HAP-1 (cell line): ENCODE measurements around the gene ZBTB7A.

Experiments
- DNase-seq, 2 experiments: peaks; one replicate each; pipeline ENCODE4 v3.0.0-alpha.2; 2016 to 2020; ENCODE audit warnings: low spot score in 2 of 2
- H3K27me3 ChIP-seq: fragments of 250-450 bp; sonication (Bioruptor Pico); 2 replicates; pipeline ENCODE4 v1.5.1; 2020; ENCODE audit warnings: low read depth, mild to moderate bottlenecking, moderate library complexity
- H3K36me3 ChIP-seq: fragments of 250-450 bp; sonication (Bioruptor Pico); replicated peaks from 2 replicates; pipeline ENCODE4 v1.5.1; 2020; ENCODE audit warnings: mild to moderate bottlenecking
- H3K4me1 ChIP-seq: fragments of 250-450 bp; sonication (Bioruptor Pico); 2 replicates; pipeline ENCODE4 v1.5.1; 2020; ENCODE audit warnings: mild to moderate bottlenecking
- H3K4me3 ChIP-seq: fragments of 250-450 bp; sonication (Bioruptor Pico); 2 replicates; pipeline ENCODE4 v1.5.1; 2020; ENCODE audit warnings: mild to moderate bottlenecking, moderate library complexity
- H3K9me3 ChIP-seq: fragments of 250-450 bp; sonication (Bioruptor Pico); 2 replicates; pipeline ENCODE4 v1.5.1; 2020; ENCODE audit warnings: mild to moderate bottlenecking, moderate library complexity
- in situ Hi-C: fragments of 300-500 bp; cut with MboI; formaldehyde crosslinking; loops from 3 replicates; pipeline ENCODE4 v1.14.3; 2020; ENCODE audit warnings: low sequenced_read_pairs, inconsistent platforms, mixed read lengths

The ZBTB7A gene

DNA sequence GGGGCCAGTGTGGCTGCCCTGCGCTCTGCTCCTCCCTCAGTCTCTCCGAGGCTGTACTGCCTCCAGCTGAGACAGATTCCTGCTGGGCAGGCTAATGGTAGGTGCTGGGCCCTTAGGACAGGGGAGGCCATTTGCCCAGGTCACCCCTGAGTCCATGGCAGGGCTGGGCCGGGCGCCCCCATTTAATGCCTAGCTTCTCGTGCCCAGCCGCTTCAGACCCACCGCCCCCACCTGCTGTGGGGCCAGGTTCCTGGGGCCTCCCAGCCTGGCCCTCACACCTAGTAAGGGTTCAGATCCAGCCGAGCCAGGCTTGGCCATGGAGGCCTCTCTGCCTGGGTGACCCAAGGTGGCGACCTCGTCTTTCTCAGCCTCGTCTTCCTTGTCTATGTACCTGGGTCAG is 41.4 kb downstream of the ZBTB7A start:
- in situ Hi-C loops = no loop called here
- H3K36me3 ChIP-seq = peaks cover 8% of the 10 kb centered on the region
- H3K4me3 ChIP-seq = no peak overlapping the region
- H3K27me3 ChIP-seq = no peaks in the 10 kb centered on the region
- no peaks in the 10 kb centered on the region for H3K4me1 ChIP-seq
- DNase-seq = no peak
- no peaks in the 10 kb centered on the region for H3K9me3 ChIP-seq

DNA sequence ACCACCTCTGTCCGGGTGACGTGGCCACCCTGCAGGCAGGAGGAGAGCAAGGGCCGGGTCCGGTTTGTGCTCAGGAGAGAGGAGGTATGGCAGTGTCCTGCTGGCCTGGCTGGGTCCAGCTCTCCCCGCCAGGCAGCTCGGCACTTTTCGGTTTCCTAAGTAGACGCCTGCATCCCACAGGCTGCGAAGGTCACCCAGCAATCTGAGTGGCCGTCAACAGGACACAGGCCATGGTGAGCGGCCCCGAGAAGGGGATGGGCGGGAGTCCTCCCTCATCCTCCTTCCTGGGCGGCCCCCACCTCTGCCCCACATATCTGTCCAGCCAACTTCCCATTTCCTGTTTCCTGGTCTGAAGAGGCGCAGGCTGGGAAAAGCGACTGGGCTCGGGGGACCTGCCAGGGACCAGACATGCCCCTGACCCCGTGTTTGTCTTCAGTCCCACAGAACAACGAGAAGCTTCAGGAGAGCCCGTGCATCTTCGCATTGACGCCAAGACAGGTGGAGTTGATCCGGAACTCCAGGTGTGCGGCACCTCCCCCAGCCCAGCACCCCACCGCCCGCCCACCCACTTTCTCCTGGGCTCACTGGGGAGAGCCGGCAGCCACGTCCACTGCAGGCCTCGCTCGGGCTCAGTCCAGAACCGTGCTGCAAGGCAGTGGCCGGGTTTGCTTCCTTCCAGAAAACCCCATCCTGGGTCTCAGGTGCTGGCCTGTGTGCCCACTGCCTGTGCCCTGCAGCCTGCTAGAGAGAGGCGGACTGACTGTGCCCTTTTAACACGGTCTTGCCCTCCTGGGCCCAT is 42.9 kb downstream of the ZBTB7A start:
- Histone ChIP-seq H3K36me3 (peaks cover 8% of the 10 kb centered on the region), H3K4me1 (no peaks in the 10 kb centered on the region), H3K27me3 (no peaks in the 10 kb centered on the region), H3K9me3 (no peaks in the 10 kb centered on the region), H3K4me3 (no peak overlapping the region)
- no peak for DNase-seq
- in situ Hi-C loops = no loop called here

DNA sequence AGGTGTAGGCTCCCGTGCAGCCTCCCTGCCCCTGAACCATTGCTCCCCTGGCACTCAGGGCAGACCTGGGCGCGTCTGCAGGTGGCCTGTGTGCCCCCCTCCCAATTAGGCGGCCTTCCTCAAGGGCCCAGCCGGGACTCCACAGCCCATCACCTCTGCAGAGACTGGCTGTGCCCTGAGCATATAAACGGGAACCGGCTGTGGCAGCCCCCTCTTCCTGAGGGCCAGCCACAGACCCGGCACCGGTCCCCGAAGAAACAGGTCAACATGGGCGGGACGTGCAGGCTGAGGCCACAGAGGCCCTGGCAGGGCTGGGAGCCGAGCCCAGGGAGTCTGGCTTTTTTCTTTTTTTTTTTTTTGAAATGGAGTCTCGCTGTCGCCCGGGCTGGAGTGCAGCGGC is 47.1 kb downstream of the ZBTB7A start:
- Histone ChIP-seq H3K4me3 (no peak overlapping the region), H3K4me1 (no peaks in the 10 kb centered on the region), H3K27me3 (no peaks in the 10 kb centered on the region), H3K36me3 (peaks cover 13% of the 10 kb centered on the region), H3K9me3 (no peaks in the 10 kb centered on the region)
- in situ Hi-C loops = no loop called here
- DNase-seq = no peak

DNA sequence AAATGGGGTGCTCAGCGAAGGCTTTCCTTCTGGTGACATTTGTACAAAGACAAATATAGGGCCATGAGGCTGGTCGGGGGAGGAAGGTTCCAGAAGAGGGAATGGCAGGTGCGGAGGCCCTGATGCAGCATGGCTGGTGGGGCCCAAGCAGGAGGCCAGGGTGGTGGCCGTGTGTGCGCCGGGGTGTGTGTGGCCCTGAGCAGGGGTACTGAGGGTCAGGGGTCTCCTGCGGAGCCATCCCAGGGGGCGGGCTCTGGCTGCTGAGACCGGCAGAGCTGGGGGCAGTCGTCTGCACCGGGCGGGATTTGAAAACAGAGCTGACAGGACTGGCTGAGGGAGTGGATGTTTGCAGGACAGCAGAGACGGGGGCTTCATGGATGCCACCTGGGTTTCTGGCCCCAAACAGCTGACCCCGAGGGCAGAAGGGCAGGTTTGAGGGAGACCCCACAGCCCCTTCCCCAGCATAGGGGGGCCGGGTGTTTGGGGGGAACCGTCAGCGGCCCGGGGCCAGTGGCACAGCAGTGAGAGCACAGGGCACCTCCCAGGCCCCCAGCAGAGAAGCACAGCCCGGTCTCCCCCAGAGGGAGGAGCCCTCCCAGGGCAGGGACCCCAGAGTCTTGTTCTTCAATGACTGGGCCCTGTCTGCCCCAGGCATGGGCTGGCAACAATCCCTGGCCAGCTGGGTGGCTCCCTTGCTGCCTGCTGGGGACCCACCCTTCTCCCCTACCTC is 47.8 kb downstream of the ZBTB7A start:
- H3K36me3 ChIP-seq = peaks cover 13% of the 10 kb centered on the region
- no peaks in the 10 kb centered on the region for H3K9me3 ChIP-seq
- no peak for DNase-seq
- no peaks in the 10 kb centered on the region for H3K4me1 ChIP-seq
- in situ Hi-C loops = no loop called here
- H3K4me3 ChIP-seq = no peak overlapping the region
- H3K27me3 ChIP-seq = no peaks in the 10 kb centered on the region

DNA sequence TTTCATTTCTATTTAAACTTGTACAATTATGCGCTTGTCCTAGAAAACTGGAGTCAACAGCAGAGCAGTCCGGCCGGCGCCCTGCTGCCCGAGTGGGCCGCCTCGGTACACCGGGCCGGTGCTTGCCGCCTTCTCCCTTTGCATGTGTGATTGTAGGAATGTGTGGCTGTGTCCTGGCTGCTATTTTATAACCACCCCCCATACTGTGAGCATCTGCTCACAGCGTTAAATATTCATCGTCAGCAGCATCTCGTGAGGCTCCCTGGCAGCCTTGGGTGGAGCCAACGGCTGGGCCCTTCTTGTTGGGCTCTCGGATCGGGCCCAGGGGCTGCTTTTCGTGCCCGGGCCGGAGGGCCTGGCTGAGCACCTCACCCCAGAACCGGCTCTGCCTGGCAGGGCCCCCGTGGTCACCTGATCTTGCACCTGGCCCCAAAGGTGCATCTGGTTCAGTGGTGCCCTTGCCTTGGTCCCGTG is 48.5 kb downstream of the ZBTB7A start:
- no peak for DNase-seq
- H3K9me3 ChIP-seq = no peaks in the 10 kb centered on the region
- H3K4me1 ChIP-seq = no peaks in the 10 kb centered on the region
- H3K4me3 ChIP-seq = no peak overlapping the region
- peaks cover 14% of the 10 kb centered on the region for H3K36me3 ChIP-seq
- in situ Hi-C loops = no loop called here
- no peaks in the 10 kb centered on the region for H3K27me3 ChIP-seq

DNA sequence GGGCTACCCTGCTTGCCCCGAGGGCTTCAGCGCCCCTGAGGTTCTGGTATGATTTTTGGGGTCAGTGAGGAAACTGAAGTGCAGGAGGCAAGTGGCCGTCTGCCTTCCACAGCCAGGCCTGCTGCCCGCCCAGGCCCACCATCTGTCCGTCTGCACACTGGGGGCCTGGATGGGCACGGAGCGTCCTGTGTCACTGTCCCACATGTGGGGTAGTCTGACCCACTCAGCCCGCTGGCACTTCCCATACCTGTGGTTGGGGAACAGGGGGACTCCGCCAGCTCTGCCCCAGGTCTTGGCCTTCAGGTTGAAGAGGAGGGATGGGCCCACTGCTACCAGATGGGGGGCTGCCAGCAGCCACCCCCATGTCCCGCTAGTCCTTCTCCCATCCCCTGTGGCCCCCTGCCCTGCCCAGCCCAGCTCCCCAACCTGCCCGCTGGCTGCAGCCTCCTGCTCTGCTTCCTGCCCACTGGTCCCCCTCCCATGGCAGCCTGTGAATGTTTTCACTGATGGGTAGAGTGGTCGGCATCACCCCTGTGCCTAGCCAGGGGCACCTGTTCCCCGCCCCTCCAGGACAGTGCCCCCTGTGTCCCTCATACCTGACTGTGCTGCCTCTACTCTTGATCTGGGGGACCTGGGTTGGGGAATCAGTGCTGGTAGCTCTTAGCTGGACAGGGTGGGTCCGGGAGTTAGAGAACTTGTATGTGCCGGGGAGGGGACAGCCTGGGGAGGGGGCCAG is 49.6 kb downstream of the ZBTB7A start:
- no peak for DNase-seq
- H3K36me3 ChIP-seq = peaks cover 15% of the 10 kb centered on the region
- H3K4me1 ChIP-seq = no peaks in the 10 kb centered on the region
- H3K4me3 ChIP-seq = no peak overlapping the region
- no peaks in the 10 kb centered on the region for H3K27me3 ChIP-seq
- in situ Hi-C loops = no loop called here
- H3K9me3 ChIP-seq = no peaks in the 10 kb centered on the region

DNA sequence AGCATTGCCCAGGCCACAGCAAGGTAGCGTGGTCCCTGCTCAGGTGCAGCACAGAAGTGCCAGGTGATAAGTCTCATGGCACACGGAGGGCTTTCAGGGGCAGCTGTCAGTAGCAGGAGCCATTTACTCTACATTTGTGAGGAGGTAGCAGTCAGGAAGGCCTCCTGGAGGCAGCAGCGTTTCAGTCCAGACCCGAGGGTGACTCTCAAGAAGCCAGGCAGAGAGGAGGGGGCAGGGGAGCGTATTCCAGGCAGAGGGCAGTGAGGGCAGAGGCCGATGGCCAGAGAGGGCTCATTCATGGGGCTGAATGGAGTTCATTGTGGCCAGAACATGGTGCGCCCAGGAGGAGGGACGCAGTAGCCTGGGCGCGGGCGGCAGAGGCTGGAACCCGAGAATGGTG is 50.2 kb downstream of the ZBTB7A start:
- H3K27me3 ChIP-seq = no peaks in the 10 kb centered on the region
- H3K9me3 ChIP-seq = no peaks in the 10 kb centered on the region
- H3K4me3 ChIP-seq = no peak overlapping the region
- peaks cover 15% of the 10 kb centered on the region for H3K36me3 ChIP-seq
- DNase-seq = no peak
- in situ Hi-C loops = no loop called here
- no peaks in the 10 kb centered on the region for H3K4me1 ChIP-seq

DNA sequence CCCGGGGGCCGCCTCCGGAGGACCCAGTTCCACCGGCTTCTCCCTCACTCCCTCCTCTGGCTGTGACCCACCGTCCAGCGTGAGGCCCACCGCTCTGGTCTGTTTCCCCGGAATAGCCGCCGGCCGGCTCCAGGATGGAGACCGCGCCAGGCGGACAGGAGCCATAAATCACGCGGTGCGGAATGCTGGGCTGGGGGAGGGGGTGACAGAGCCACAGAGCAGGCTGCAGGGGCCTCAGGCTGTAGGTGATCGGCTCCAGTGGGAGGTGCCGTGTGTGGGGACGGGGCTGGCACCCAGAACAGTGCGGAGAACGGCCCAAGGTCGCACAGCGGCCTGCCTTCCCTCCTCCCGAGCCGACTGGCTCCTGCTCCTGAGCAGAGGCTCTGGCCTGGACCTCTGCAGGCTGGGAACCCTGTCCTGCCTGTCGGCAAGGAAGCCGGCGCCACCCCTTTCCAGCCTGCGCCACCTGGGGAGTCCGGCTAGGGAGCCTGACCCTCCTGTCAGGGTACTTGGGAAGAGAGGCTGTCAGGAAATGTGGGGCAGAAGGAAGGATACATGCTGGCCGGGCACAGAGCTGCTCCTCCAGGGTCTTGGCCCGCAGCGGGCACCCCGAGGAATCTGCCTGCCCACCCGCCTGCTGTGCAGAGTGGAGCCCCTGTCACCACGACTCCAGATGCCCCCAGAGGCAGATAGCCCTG is 50.8 kb downstream of the ZBTB7A start:
- in situ Hi-C loops = no loop called here
- Histone ChIP-seq H3K27me3 (no peaks in the 10 kb centered on the region), H3K36me3 (peaks cover 20% of the 10 kb centered on the region), H3K4me3 (no peak overlapping the region), H3K4me1 (no peaks in the 10 kb centered on the region), H3K9me3 (no peaks in the 10 kb centered on the region)
- no peak for DNase-seq

DNA sequence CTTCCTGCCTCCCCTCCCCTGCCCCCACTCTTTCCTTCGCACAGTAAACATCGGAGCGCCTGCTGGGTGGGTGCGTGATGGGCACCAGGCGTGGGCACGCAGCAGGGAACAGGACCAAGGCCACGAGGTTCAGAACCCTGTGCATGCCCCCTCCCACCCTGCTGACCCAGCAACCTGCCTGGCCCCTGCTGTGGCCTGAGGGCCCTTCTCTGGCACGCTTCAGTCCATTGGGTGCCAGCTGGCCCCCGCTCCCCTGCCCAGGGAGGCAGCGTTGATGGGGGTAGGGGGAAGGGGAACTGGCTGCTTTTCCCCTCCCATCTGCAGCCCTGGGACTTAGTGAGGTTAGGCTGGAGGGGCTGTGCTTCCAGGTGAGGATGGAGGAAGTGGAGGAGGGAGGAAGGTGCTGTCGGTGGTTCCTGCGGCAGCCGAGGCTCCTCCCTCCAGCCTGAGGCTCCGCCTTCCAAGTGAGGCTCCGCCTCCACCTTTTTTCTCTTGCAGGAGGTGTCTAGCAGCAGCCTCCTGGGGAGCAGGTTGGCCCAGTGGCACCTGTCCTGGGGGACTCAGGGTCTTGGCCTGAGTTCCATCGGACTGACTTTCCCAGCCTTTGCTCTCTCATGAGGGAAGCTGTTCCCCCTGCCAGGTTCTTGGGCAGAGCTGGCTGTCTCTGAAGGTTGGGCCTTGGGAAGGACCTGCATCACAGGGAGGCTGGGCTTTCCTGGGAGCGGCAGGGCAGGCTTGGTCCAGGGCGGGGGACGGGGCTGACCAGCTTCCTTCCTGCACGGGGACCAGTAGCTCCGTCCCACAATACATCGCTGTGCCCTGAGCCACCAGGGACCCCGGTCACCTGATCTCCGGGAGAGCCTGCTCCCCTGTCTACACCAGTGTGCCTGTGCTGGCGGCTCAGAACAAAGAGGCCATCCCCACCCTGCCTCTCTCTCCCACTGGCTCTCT is 51.9 kb downstream of the ZBTB7A start:
- in situ Hi-C loops = no loop called here
- DNase-seq = peak in 1 of 2 experiments; percentile 45
- H3K27me3 ChIP-seq = no peaks in the 10 kb centered on the region
- peaks cover 20% of the 10 kb centered on the region for H3K36me3 ChIP-seq
- H3K4me1 ChIP-seq = no peaks in the 10 kb centered on the region
- no peak overlapping the region for H3K4me3 ChIP-seq
- no peaks in the 10 kb centered on the region for H3K9me3 ChIP-seq

DNA sequence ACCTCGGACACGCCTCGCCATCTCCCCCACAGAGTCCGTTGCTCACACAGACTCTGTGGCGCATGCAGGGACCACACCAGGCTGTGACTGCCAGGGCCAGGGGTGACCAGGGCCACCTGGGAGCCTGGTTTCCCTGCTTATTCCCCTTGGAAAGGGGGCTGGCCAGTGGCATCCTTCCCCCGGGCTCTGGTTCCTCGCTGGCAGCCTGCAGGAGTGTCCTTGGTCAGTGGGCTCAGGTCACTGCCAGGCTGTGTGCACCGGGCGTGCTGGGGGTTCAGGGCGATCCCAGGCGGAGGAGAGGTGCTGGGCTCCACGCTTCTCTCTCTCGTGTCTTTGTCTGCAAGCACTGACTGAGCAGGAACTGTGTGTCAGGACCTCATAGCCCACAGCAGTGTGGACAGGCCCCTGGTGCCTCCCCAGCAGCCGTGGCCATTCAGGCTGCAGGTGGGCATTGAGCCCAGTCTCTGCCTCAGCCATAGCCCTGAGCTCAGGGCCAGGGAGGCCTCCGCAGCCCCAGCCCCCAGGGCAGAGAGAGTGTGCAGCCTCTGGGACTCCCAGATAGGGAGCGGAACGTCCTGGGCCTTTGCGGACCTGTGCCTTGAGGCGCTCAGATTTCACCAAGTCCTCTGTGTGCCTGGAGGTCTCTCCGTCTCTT is 52.7 kb downstream of the ZBTB7A start:
- Histone ChIP-seq H3K36me3 (peaks cover 20% of the 10 kb centered on the region), H3K27me3 (no peaks in the 10 kb centered on the region), H3K4me1 (peaks cover 3% of the 10 kb centered on the region; the same call in 1 of the 2 replicates), H3K4me3 (no peak overlapping the region), H3K9me3 (no peaks in the 10 kb centered on the region)
- DNase-seq = no peak
- in situ Hi-C loops = no loop called here

DNA sequence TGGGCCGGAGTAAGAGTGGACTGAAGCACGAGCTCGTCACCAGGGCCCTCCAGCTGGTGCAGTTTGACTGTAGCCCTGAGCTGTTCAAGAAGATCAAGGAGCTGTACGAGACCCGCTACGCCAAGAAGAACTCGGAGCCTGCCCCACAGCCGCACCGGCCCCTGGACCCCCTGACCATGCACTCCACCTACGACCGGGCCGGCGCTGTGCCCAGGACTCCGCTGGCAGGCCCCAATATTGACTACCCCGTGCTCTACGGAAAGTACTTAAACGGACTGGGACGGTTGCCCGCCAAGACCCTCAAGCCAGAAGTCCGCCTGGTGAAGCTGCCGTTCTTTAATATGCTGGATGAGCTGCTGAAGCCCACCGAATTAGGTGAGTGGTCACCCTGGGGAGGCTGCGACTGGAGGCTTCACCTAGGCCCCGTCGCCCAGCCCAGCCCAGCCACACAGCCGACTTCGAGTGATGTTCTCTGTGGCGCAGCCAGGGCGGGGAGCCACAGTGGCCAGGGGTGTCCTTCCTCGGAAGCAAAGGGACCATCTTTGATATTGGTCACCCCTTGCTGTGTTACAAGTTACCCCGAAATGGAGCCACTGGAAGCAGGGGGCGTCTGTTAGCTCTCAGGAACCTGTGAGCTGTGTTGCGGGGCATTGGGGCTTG is 53.6 kb downstream of the ZBTB7A start:
- Histone ChIP-seq H3K4me1 (peaks cover 10% of the 10 kb centered on the region), H3K9me3 (no peaks in the 10 kb centered on the region), H3K36me3 (peaks cover 18% of the 10 kb centered on the region), H3K4me3 (no peak overlapping the region), H3K27me3 (no peaks in the 10 kb centered on the region)
- no peak for DNase-seq
- in situ Hi-C loops = no loop called here
